Measurements from ENCODE around the gene FRAT1. TPM values are rescaled to one million over a fixed set of nuclear protein-coding genes. Genes with fewer than 3 reads are reported as not detected.

FRAT1 gene
- total and polyA plus RNA-seq, 2 donors (not counting 1 experiment from before 2014, with no cell fraction given): 5.1 to 25.3 TPM

DNA sequence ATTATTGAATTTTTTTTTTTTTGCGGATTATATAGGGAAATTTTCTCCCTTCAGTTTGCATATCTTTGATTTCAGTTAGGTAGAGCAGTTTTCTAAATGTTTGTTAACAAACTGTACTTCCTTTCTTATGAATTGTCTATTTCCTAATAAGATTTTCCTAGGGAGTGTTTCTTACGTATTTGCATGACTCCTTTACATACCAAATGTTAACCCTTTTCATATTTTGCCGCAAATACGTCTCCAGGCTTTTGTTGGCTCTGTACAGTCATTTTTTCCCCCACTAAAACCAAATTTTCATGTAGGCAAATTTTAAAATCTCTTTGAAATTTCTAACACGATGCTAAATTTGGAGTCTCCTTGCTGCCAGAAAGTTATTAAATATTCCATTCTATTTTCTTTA is 17.4 kb downstream of the FRAT1 start:
- CTCF ChIA-PET: no interaction called here
- Histone ChIP-seq H3K27me3 (replicated peaks in 1 of 4; ENCODE audit: control extremely low read depth in 1 of 4, control insufficient read depth in 3 of 4, insufficient read depth in 4 of 4, low read length in 3 of 4) (no peaks in the 10 kb centered on the region), H3K27ac (ENCODE audit: low read length in 2 of 2) (no peak overlapping the region), H3K9me3 (ENCODE audit: control extremely low read depth in 1 of 3, control insufficient read depth in 2 of 3, insufficient read depth in 1 of 3, low read length in 2 of 3) (no peaks in the 10 kb centered on the region), H3K4me1 (ENCODE audit: control insufficient read depth in 2 of 2, insufficient read depth in 2 of 2, low read length in 2 of 2) (peaks cover 23 to 26% of the 10 kb centered on the region in 2 donors), H2AFZ (ENCODE audit: insufficient read depth, low read depth, low read length, poor library complexity, severe bottlenecking) (no peak overlapping the region), H4K20me1 (ENCODE audit: control insufficient read depth, insufficient read depth, low read length, poor library complexity, severe bottlenecking) (peaks cover 24% of the 10 kb centered on the region), H3K4me3 (ENCODE audit: control extremely low read depth in 1 of 5, extremely low read depth in 1 of 5, insufficient read depth in 1 of 5, low read depth in 2 of 5, low read length in 4 of 5) (no peak overlapping the region), H3K36me3 (replicated peaks in 1 of 2; ENCODE audit: control extremely low read depth in 1 of 2, control insufficient read depth in 1 of 2, extremely low read depth in 1 of 2, insufficient read depth in 2 of 2, low read length in 1 of 2) (peaks cover 2 to 8% of the 10 kb centered on the region in 2 experiments), H3K9ac (ENCODE audit: low read length) (no peak overlapping the region), H3K4me2 (replicated peaks; ENCODE audit: low read depth, low read length, poor library complexity, severe bottlenecking) (no peak overlapping the region), H3K79me2 (ENCODE audit: control insufficient read depth, insufficient read depth, low read length) (peaks cover 25% of the 10 kb centered on the region)
- Mint-ChIP-seq H3K4me3 (no peak overlapping the region), H3K9me3 (ENCODE audit: insufficient read depth) (no peaks in the 10 kb centered on the region), H3K27me3 (no peaks in the 10 kb centered on the region), H3K27ac (no peak overlapping the region), H3K4me1 (peaks cover 24% of the 10 kb centered on the region)
- intact Hi-C loops (cut with micrococcal nuclease): loop anchor here (5.0 kb wide), 1 partner anchor 111 kb away; the partner anchor contains the start of genes EXOSC1 and ZDHHC16
- ATAC-seq (ENCODE audit: low read depth) (no peak), DNase-seq (no peak)
- POLR2A ChIA-PET: no interaction called here
- WGBS (ENCODE audit: insufficient coverage): 81% methylated on average over 3 of the region's 5 CpGs
- TF ChIP-seq, protein P1, sequence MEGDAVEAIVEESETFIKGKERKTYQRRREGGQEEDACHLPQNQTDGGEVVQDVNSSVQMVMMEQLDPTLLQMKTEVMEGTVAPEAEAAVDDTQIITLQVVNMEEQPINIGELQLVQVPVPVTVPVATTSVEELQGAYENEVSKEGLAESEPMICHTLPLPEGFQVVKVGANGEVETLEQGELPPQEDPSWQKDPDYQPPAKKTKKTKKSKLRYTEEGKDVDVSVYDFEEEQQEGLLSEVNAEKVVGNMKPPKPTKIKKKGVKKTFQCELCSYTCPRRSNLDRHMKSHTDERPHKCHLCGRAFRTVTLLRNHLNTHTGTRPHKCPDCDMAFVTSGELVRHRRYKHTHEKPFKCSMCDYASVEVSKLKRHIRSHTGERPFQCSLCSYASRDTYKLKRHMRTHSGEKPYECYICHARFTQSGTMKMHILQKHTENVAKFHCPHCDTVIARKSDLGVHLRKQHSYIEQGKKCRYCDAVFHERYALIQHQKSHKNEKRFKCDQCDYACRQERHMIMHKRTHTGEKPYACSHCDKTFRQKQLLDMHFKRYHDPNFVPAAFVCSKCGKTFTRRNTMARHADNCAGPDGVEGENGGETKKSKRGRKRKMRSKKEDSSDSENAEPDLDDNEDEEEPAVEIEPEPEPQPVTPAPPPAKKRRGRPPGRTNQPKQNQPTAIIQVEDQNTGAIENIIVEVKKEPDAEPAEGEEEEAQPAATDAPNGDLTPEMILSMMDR (IDR thresholded peaks at IDR 0.05): no peak
- TF ChIP-seq EZH2 (IDR thresholded peaks at IDR 0.05; ENCODE audit: borderline replicate concordance, insufficient read depth, low read depth, low read length, poor library complexity, severe bottlenecking): no peak

DNA sequence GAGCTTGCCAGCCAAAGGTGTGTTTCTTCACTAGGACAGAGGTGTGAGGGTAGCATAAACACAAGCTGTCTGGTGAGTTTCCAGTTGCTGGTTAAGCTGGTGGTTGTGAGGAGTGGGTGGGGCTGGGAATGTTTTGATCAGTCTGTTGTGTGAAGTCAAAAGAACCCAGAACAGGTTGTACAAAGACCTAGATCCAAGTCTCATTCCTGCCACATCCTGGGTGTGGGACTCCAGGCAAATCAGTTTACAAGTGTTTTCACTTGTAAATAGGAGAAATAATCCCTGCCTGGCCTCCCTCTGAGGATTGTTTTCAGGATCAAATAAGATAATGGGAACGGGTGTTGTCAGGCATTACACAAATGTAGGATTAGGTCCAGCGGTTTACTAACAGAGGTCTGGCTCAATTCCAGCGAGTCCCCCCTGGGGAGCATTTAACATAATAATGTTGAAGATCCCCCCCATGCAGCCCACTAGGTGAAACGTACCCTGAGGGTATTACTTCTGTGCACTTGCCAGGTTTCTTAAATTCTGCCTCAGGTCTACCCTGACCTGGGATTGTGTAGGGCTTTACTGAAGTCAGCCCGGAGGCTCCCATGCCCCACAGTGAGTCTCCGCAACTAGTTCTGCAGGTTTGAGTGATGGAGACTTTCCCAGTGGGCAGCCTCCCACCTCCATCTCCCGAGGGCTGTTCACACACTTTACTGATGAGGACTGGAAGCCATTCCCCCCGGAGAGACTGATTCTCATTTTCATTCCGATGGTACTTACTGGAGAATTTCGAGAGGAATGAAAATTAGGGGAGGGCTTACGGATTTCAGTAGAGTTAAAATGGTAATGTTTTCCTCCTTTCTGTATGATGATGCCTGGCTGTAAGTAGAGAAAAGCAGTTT is 18.1 kb downstream of the FRAT1 start:
- intact Hi-C loops (cut with micrococcal nuclease): loop anchor here (5.0 kb wide), 1 partner anchor 110 kb away; the partner anchor contains the start of genes EXOSC1 and ZDHHC16
- POLR2A ChIA-PET: no interaction called here
- peaks cover 19% of the 10 kb centered on the region for H3K4me1 Mint-ChIP-seq

More for the DNA sequence above, 18.1 kb downstream of the FRAT1 start:
- H3K4me2 ChIP-seq (replicated peaks; ENCODE audit: low read depth, low read length, poor library complexity, severe bottlenecking): no peak overlapping the region
- H3K4me1 ChIP-seq (ENCODE audit: control insufficient read depth in 2 of 2, insufficient read depth in 2 of 2, low read length in 2 of 2): peaks cover 16 to 19% of the 10 kb centered on the region in 2 donors
- H3K9me3 ChIP-seq (ENCODE audit: control extremely low read depth in 1 of 3, control insufficient read depth in 2 of 3, insufficient read depth in 1 of 3, low read length in 2 of 3): no peaks in the 10 kb centered on the region
- no peak for TF ChIP-seq EZH2 (IDR thresholded peaks at IDR 0.05; ENCODE audit: borderline replicate concordance, insufficient read depth, low read depth, low read length, poor library complexity, severe bottlenecking)
- TF ChIP-seq, protein P1 (IDR thresholded peaks at IDR 0.05): no peak
- peaks cover 18% of the 10 kb centered on the region for H3K79me2 ChIP-seq (ENCODE audit: control insufficient read depth, insufficient read depth, low read length)
- Mint-ChIP-seq H3K27me3 (no peaks in the 10 kb centered on the region), H3K27ac (no peak overlapping the region), H3K9me3 (ENCODE audit: insufficient read depth) (no peaks in the 10 kb centered on the region), H3K4me3 (no peak overlapping the region)
- ATAC-seq (ENCODE audit: low read depth) (no peak), DNase-seq (no peak)
- H3K36me3 ChIP-seq (replicated peaks in 1 of 2; ENCODE audit: control extremely low read depth in 1 of 2, control insufficient read depth in 1 of 2, extremely low read depth in 1 of 2, insufficient read depth in 2 of 2, low read length in 1 of 2): peaks cover 0 to 7% of the 10 kb centered on the region in 2 experiments
- no peak overlapping the region for H3K27ac ChIP-seq (ENCODE audit: low read length in 2 of 2)
- H3K9ac ChIP-seq (ENCODE audit: low read length): no peak overlapping the region
- WGBS (ENCODE audit: insufficient coverage): 100% methylated on average over 3 of the region's 11 CpGs
- CTCF ChIA-PET: interaction anchor here (0.6 kb wide), 1 partner anchor 29 kb away, joined by 4 read pairs; no protein-coding TSS in a partner anchor
- peaks cover 17% of the 10 kb centered on the region for H4K20me1 ChIP-seq (ENCODE audit: control insufficient read depth, insufficient read depth, low read length, poor library complexity, severe bottlenecking)
- no peaks in the 10 kb centered on the region for H3K27me3 ChIP-seq (replicated peaks in 1 of 4; ENCODE audit: control extremely low read depth in 1 of 4, control insufficient read depth in 3 of 4, insufficient read depth in 4 of 4, low read length in 3 of 4)
- no peak overlapping the region for H3K4me3 ChIP-seq (ENCODE audit: control extremely low read depth in 1 of 5, extremely low read depth in 1 of 5, insufficient read depth in 1 of 5, low read depth in 2 of 5, low read length in 4 of 5)
- H2AFZ ChIP-seq (ENCODE audit: insufficient read depth, low read depth, low read length, poor library complexity, severe bottlenecking): no peak overlapping the region
